Measurements from ENCODE around the gene CLIC4. TPM values are rescaled to one million over a fixed set of nuclear protein-coding genes. Genes with fewer than 3 reads are reported as not detected.

CLIC4 gene
- total and polyA plus RNA-seq, 2 of the 8 experiments (the other 6 are each of a cell fraction or from before 2014, with no cell fraction given), result 77.5 to 293 TPM

DNA sequence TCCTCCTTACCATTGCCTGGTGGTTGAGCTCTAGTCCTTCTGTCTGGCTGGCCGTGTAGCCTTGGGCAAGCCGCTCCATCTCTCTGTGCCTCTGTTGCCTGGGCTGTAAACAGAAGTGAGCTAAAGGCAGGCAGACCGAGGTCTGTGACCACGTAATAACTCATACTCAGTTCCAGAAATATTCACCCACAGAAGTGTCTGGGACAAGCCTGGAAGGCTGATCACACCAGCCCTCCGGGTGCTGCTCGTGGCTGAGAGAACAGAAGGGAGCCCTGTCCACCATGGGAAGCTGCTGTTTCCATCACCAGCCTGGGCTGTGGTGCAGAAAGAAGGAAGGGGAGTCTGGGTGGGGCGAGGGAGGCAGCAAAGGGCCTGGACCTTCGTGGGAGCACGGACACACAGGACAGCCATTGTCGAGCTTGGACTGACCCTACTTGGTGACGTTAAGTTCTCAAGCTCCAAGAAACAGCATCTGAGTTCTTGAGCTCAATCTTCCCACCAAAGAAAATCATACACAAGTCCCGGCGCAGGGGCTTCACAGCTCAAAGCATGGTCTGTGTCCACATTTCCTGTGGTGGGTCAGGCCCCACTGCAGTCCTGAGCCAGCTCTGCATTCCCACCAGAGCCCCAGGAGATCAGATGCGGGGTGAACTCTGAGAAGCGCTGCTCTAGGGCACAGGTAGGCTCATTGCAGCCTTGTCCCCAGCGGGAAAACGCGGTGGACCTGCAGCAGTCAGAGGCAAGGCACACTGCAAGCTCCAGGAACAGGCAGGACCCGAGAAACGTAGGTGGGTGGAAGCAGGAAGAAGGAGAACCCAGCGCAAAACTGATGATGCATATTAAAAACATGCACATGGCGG, 123.0 kb downstream of the CLIC4 start (continued):
- TF ChIP-seq, protein P1, sequence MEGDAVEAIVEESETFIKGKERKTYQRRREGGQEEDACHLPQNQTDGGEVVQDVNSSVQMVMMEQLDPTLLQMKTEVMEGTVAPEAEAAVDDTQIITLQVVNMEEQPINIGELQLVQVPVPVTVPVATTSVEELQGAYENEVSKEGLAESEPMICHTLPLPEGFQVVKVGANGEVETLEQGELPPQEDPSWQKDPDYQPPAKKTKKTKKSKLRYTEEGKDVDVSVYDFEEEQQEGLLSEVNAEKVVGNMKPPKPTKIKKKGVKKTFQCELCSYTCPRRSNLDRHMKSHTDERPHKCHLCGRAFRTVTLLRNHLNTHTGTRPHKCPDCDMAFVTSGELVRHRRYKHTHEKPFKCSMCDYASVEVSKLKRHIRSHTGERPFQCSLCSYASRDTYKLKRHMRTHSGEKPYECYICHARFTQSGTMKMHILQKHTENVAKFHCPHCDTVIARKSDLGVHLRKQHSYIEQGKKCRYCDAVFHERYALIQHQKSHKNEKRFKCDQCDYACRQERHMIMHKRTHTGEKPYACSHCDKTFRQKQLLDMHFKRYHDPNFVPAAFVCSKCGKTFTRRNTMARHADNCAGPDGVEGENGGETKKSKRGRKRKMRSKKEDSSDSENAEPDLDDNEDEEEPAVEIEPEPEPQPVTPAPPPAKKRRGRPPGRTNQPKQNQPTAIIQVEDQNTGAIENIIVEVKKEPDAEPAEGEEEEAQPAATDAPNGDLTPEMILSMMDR (IDR thresholded peaks at IDR 0.05; ENCODE audit: control extremely low read depth in 1 of 3, insufficient read depth in 1 of 3, low read depth in 1 of 3, low read length in 3 of 3), result no peak
- TF ChIP-seq POLR2A (IDR thresholded peaks at IDR 0.05; ENCODE audit: control extremely low read depth in 1 of 2, low read depth in 2 of 2, low read length in 2 of 2), result no peak
- TF ChIP-seq EZH2 (IDR thresholded peaks at IDR 0.05; ENCODE audit: low read depth, low read length, severe bottlenecking), result no peak
- no peak for TF ChIP-seq KDM1A (IDR thresholded peaks at IDR 0.05; ENCODE audit: borderline replicate concordance, low read length)
- TF ChIP-seq, protein P2, sequence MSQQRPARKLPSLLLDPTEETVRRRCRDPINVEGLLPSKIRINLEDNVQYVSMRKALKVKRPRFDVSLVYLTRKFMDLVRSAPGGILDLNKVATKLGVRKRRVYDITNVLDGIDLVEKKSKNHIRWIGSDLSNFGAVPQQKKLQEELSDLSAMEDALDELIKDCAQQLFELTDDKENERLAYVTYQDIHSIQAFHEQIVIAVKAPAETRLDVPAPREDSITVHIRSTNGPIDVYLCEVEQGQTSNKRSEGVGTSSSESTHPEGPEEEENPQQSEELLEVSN (IDR thresholded peaks at IDR 0.05), result no peak
